Fibroblast of upper back skin (primary cell): Measurements from ENCODE around the gene TBKBP1.
A peak's percentile ranks its signal among the peaks of the same experiment; 100 is the strongest.

Experiments used
- DNase-seq: peaks from one replicate; pipeline ENCODE4 v3.0.0-alpha.2; 2013

Gene TBKBP1, protein sequence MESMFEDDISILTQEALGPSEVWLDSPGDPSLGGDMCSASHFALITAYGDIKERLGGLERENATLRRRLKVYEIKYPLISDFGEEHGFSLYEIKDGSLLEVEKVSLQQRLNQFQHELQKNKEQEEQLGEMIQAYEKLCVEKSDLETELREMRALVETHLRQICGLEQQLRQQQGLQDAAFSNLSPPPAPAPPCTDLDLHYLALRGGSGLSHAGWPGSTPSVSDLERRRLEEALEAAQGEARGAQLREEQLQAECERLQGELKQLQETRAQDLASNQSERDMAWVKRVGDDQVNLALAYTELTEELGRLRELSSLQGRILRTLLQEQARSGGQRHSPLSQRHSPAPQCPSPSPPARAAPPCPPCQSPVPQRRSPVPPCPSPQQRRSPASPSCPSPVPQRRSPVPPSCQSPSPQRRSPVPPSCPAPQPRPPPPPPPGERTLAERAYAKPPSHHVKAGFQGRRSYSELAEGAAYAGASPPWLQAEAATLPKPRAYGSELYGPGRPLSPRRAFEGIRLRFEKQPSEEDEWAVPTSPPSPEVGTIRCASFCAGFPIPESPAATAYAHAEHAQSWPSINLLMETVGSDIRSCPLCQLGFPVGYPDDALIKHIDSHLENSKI

DNA sequence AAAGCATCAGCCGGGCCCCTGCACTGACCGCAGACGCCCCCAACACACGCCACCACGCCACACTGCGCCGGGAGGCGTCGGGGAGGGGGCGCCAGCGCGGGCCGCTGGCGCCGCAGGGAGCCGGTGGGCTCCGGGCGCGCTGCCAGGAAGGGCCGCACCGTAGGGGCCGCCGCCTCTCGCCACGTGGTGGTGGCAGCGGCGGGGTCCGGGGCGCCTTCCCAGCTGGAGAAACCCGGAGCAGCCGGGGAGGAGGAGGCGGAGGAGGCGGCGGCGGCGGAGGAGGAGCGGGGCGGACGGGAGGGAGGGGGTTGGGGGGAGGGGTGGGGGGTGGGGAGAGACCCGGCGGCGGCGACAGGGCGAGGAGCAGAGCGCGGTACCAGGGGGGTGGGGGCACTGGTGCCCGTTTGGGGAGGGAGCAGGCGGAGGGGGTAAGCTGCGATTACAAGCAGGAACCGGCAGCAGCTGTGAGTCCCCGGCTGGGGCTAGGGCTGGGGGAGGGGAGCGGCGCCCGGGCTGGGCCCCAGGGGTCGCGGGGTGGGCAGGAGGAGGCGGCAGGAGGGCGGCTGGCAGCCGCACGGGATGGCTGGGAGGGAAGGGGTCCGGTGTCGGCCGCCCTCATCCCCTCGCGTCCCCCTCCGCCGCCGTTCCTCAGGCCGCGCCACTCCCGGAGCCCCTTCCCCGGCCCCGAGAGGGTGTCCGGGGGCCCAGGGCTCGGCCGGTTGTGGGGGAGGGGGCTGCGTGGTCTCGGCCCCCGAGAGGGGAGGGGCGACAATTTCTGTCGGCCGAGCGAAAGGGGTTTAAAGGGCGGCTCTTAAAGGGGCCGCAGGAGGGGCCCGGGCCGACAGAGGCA lies at the start of gene TBKBP1:
Gene TBKBP1 (plus strand): TSS at position 431 of the 850 bp plus-strand sequence. CDS start 1,952 bp downstream, outside the sequence.
- DNase-seq, result peak; percentile 68

DNA sequence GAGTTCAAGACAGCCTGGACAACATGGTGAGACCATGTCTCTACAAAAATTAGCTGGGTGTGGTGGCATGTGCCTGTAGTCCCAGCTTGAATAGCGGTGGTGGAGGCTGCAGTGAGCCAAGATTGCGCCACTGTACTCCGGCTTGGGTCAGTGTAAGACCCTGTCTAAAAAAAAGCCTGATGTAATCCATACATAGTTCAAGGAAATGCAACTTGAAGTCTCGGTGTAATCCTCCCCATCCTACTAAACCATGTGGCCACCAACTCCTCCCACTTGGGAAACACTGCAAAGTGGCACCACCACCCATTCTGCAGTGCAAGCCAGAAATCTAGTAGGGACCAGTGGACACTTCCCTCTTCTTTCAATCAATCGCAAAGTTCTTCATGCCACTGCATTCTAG lies 49.6 kb upstream of the TBKBP1 start:
- DNase-seq, result no peak

DNA sequence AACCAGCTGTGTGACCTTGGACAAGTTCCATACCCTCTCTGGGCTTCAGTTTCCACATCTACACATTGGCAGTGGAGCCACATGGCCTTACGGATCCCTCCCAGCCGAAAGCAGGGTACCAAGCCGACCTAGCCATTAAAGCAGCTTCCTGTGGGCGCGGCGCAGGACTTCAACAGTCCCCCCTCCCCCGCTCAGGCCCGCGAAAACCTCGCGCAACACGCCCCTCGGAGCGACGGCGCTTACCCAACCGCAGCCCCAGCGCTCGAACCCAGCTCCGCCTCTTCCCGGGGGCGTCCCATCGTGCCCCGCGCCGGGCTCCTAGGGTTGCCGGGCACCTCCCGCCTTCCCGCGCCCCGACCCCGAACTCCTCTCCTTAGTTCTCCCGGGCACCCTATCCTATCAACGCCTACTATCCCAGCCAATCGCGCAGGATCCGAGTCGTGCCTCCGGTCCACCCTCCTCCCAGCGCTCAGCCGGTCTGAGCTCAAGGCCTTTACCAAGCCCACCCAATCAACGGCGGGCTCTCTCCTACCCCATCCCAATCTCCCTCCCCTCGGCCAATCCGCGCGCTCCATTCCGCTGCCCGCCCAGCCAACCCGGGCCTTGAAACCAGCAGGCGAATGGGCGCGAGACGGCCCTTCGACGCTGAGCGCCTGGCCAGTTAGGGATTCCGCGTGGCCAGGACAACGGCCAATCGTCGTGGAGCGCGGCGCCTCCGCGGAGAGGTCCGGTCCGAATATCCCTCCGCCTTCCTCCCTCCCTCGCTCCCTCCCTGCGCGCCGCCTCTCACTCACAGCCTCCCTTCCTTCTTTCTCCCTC lies 44.6 kb upstream of the TBKBP1 start, which contains the start of gene KPNB1:
Gene KPNB1 (plus strand): TSS at position 767 of the 819 bp plus-strand sequence. CDS start 326 bp downstream, outside the sequence.
- DNase-seq, result peak; percentile 100

DNA sequence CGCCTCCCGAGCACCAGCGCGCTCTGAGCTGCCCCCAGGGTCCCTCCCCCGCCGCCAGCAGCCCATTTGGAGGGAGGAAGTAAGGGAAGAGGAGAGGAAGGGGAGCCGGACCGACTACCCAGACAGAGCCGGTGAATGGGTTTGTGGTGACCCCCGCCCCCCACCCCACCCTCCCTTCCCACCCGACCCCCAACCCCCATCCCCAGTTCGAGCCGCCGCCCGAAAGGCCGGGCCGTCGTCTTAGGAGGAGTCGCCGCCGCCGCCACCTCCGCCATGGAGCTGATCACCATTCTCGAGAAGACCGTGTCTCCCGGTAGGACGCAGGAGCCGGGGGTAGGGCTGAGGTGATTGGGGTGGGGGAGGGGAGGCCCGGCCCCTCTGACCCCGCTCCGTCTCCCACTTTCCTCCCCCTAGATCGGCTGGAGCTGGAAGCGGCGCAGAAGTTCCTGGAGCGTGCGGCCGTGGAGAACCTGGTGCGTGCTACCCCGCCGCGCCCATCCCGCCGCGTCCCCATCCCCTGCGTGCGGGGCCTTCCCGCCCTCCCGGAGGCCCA lies 43.9 kb upstream of the TBKBP1 start:
- no peak for DNase-seq

DNA sequence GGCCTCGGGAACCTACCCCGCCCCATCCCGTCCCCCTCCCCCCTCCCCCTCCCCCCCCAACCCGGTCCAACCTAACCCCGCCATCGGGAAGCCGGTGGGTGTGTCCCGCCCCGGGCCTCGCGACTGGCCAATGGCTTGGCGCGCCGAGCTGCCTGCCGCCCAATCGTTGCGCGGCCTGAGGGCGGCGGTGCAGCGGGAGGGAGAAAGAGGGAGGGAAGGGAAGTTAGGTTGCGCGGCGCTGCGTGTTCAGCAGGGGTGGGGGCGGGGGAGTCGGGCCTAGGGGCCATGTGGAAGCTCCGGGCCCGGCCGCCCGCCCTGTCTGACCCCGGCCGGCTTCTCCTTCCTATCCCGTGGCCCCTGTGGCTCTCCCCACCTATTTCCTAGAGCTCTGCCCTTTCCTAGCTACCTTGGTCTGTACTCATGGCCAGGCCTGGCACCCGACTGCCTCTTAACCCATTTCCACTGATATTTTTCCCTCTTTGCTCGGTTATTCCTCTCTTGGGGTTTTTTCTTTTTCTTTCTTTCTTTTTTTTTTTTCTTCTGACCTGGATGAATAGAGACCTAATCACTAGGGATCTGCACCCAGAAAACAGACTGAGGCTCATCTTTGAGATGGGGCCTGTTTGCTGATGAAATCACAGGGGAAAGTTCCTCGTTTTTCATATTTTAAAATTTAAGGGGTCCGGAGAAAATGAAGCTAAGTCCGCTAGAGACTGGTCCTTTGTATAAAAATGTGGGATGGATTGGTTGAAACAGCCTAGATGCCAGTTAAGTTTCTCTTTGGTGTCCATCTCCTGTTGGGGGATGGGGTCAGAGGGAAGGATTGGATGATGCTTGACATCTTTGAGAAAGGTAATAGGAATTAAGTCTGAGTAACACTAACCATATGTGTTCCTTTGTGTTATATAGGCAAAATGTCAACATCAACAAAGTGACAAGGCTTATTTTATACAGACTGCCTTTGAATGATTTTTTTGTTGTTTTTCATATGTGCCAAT lies 43.1 kb upstream of the TBKBP1 start:
- peak; percentile 97 for DNase-seq

DNA sequence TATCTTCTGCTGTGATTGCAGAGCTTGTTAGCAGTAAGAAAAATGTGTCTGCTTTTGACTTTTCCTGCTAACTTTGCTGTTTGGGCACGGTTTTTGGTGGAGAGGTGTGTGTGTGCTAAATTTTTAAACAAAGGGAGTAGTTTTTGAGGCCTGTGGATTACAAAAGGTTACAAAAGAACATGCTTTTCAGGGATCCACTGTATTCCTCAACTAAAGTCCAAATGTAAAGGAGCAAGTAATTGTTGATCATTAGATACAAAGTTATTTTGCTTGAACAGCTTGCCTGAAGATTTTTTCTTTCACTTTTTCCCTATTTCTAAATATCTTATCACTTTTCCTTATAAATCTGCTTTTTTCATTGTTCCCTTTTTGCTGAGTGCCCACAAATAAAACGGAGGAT lies 42.3 kb upstream of the TBKBP1 start:
- no peak for DNase-seq

DNA sequence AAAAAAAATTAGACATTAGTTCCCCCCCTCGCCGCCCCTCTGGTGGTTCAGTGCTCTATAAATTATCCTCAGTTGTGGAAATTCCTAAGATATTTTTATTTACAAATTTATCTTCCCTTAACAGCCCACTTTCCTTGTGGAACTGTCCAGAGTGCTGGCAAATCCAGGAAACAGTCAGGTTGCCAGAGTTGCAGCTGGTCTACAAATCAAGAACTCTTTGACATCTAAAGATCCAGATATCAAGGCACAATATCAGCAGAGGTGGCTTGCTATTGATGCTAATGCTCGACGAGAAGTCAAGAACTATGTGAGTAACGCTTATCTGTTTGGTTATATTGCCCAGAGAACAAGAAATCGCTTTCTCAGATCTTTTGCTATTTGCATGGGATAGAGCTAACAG lies 41.4 kb upstream of the TBKBP1 start:
- DNase-seq, result peak; percentile 19

DNA sequence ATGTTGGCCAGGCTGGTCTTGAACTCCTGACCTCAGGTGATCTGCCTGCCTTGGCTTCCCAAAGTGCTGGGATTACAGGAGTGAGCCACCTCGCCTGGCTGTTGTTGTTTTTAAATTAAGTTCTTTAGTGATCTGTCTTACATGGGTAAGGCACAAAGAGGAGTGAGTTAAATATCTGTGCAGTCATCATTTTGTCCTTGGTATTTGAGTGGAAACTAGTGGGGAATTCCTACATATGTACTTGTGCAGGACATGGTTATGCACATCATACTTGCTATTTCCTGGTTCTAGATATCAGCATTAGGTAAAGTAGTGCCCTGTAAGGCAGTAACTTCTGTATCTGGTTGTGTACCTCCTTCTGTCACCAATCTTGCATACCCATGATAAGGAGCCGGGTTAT lies 40.5 kb upstream of the TBKBP1 start:
- no peak for DNase-seq

DNA sequence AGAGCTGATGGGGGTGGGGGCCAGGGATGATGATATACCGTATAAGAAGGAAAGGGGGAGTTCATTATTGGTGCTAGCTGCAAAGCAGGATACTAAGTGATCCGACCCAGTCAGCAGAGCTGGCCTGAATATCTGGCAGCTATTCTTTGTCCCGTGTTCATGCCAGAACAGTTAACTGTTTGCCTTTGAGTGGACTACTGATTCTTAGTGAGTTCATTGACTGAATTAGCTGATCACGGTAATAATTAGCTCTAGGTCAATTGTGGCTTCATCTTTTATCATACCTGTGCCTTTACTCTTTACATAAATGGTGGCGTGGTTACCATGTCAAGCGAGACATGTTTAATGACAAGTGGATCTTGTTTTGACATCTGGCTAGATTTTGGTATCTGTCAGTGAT lies 39.0 kb upstream of the TBKBP1 start:
- no peak for DNase-seq

DNA sequence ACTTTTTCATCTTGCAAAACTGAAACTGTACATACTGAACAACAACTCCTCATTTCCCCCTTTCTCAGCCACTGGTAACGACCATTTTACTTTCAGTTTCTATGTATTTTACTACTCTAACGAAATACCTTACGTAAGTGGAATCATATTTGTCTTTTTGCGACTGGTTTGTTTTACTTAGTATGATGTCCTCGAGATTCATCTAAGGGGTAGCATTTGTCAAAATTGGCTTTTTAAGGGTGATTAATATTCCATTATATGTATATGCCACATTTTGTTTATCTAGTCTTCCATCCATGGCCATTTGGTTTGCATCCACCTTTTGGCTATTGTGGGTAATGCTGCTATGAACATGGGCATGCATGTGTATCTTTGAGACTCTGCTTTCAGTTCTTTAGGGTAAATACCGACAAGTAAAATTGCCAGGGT lies 33.9 kb upstream of the TBKBP1 start:
- DNase-seq, result no peak

DNA sequence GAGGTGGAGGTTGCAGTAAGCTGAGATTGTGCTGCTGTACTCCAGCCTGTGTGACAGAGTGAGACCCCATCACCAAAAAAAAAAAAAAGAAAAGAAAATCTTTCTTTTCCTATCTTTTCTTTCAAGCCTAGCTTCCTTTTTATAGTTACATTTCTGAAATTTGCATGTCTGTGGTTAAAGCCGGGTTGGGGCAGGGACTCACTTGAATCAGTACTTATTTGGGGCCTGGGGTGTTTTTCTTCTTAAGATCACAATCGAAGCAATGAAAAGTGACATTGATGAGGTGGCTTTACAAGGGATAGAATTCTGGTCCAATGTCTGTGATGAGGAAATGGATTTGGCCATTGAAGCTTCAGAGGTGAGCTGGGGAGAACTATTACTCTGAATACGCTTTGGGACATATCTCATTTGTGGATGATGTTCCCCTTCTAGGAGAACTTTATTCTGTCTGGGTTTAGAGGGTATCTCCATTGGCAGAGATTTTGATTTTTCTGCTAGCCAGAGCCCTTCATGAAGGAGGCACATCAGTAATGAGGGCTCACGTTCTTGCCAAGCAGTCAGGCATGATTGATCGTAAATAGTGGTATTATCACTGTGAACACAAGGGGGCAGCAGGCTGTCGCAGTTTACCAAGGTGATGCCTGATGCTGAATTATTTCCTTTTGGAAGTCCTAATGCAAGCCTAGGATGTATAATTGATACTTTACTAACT lies 29.9 kb upstream of the TBKBP1 start:
- peak; percentile 55 for DNase-seq

DNA sequence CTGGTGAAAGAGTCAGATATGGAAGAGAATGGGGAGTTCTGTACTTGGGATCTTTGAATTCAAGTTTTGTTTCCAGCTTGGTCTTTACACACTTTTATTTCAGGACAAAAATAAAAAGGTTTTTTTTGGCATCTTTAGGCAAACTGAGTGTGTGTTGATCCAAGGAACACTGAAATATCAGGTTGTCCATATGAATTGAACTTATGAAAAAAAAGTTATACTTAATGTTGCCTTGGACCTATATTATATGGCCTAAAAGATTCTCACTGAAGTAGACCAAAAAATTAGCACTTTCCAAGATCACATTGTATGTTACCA lies 29.4 kb upstream of the TBKBP1 start:
- no peak for DNase-seq

DNA sequence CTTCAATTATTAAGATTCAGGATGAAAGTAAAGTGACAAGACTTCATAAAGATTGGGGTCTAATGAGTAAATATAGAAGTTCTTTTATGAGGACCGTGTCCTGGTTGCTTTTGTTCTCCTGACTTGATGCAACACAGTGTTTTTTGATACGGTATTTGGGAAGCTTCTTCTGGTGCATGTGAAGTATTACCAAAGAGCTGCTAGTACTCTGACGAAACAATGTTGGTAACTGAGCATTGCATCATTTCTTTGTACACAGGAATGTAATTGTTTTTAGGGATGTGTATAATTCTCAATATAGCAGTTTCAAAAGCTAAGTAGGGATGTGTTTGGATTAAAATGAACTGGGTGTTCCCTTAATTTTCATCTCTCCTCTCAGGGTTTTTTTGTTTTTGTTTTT lies 28.3 kb upstream of the TBKBP1 start:
- peak; percentile 25 for DNase-seq

DNA sequence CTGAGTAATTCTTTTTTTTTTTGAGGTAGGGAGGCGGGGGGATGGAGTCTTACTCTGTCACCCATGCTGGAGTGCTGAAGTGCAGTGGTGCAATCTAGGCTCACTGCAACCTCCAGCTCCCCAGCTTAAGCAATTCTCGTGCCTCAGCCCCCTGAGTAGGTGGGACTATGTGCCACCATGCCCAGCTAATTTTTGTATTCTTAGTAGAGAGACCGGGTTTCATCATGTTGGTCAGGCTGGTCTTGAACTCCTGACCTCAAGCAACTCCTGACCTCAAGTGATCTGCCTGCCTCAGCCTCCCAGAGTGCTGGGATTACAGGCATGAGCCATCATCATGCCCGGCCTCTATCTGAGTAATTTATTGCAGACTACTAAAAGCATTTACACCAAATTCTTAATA lies 24.9 kb upstream of the TBKBP1 start:
- DNase-seq, result no peak

DNA sequence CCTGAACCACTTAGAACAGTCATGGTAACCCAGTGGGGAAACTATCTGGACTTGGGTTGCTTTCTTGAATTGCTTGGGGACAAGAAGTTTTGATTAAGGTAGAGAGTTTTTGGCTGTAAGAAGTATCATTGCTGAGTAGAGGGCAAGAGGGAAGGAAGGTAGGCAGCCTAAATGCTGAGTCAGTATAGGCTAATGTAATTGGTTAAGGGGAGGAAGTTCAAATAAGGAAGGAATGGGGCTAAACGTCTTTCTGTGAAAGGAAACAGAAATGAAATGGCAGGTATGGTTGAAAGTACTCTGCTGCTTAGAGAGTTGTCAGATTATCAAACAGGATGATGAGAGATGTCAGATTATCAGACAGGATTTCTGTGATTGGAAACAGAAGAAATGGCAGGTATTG lies 23.9 kb upstream of the TBKBP1 start:
- no peak for DNase-seq

DNA sequence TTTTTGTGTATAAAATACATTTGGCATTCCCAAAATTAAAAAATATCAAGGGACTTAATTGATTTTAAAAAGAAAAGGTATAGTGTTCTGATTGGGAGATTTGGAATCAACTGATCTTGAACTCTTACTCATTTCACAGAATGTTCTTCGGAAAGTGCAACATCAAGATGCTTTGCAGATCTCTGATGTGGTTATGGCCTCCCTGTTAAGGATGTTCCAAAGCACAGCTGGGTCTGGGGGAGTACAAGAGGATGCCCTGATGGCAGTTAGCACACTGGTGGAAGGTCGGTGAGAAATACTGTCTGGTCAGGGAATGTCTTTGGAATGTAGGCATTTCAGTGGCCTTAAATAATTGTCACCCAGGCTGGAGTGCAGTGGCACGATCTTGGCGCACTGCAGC lies 19.5 kb upstream of the TBKBP1 start:
- DNase-seq, result no peak

DNA sequence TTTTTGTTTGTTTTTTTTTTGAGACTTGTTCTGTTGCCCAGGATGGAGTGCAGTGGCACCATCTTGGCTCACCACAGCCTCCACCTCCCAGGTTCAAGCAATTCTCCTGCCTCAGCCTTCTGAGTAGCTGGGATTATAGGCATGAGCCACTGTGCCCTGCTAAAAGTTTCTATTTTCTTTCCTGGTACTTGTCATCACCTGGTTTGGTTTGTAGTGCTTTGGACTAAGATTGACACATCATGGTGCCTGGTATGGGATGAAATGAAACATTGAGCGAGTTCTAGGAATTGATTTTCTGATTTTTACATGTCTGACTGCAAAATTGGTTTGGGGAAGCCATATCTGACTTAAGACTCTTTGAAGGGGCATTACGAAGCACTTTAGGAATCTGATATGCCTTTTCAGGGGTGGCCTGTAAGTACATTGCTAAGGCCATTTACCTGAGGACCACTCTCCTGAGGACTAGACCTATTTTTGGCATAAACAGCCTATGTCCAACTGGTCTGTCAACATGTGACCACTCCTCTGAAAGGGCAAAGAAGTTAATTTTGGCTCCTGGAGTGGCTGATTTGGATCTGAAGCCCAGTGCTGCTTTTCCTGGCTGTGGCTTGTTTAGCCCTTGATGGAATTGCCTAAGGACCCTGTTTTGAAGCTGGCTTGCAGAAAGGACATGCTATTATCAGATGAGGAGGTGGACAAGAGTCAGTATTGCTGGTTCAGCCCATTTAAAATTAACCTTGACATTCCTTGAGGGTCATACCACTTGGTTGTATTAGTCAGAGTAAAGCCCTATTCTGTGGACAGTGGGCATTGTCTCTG lies 18.4 kb upstream of the TBKBP1 start:
- no peak for DNase-seq

DNA sequence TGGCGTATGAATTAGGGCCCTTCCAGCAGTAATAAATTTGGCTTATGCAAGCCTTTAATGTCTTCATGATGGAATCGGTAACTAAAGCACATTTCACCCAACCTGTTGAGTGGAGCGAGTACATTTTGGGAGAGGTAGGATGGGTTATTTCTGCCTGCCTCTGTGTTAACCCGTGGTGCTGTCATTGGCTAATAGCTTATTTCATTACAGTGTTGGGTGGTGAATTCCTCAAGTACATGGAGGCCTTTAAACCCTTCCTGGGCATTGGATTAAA lies 17.8 kb upstream of the TBKBP1 start:
- no peak for DNase-seq

DNA sequence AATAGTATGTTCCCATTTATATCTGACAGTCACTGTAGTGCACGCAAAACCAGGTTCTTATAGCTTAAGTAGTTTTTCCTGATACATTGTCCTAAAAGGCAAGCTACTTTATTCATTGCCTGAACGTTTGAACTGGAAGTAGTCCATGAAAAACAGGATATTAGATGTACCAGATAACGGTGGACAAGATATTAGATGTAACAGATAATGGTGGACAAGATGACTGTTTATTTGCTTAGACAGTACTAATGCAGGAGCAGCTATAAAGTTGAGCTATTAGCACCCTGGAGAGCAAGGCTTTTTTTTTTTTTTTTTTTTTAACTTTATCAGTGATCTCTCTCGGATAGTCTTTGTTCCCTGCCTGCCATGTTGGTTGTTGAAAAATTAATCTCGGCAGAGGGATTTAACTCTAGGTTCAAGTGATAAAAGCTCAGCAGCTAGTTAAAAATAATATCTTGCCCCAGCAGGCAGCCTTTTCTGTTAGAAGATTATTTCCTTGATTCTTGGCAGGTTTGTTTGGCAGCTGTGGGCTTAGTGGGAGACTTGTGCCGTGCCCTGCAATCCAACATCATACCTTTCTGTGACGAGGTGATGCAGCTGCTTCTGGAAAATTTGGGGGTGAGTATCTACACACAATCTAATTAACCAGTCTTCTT lies 17.3 kb upstream of the TBKBP1 start:
- DNase-seq, result no peak
